ENCODE results near the gene ANKRD33B.
"Not testable (repeated sequence)": the region's sequence is repeated elsewhere in the genome, so short reads cannot be mapped to it uniquely, and the experiment has no call there.

The ANKRD33B gene

DNA sequence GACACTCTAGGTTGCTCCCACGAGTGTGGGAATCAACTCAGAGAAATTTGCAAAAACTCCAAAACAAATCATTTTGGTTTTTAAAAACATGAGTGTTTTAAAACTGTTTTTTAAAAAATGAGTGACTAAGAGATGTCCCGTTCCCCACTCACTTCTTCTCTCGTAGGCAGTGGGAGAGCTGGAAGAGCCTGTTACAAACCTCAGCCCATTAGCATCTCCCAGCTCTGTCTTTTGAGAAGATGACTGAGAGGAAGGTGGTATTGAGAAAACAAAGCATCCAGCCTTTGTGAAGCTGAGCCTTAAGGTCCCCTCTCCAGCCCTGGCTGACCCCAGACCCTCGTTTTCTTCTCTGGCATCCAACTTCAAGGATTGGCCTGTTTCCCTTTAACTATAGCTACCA lies 4.7 kb upstream of the ANKRD33B start:
- no peak for DNase-seq

DNA sequence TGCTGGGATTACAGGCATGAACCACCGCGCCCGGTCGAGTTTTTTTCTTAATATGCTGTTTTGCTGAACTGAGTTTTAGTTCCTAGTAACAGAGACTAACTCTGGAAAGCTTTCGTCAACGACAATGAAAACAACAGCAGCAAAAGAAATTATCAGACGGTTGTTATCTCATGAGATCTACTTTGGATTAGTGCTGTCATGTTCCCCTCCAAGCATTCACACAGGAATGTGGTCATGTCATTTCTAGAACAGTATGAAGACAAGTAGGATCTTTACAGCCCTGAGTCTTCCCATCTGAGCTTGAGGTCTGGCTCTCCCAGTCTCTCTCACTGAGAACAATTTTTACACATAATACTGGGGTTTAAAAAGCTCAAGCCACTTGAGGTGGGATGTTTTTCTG lies 4.0 kb upstream of the ANKRD33B start:
- DNase-seq: no peak

DNA sequence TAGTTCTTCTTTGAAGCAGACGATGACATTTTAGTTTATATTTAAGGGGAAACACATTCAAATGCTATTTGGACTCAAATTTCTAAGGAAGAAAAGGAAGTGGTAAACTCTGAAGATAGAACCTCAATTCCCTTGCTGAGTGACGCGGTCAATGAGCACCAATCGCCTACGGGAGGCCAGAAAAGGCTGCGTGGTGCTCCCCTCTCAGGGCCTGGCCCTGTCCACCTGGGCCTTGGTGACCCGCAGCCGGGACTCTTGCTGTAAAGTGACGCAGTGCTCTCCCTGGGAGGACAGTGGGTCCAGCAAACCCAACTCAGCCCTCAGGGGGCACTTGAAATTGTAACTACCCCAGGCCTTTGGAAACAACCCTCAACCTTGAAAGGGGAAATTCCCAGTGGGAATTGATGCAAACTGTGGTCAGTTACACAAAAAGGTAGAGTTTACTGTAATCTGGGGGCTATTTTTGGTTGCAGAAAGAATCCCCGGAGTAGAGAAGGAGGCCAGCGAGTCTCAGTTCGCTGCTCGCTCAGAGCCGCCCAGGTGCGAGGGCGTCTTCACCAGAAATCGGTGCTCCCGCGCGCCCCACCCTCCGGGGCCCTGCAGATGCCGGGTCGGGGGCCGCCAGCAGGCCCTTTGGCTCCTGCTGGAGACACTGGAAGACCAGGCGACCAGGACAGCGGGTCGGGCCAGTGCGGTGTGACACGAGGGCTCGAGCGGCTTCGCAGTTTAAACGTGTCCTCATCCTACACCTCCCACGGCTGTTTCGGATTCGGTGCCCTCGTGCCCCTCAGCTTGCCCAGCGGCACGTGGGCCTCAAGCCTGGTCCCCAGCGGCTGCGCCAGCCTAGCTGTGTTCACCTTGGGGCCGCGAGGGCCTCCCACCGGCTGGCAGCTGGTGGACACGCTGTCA lies 1.4 kb upstream of the ANKRD33B start:
- DNase-seq: no peak

DNA sequence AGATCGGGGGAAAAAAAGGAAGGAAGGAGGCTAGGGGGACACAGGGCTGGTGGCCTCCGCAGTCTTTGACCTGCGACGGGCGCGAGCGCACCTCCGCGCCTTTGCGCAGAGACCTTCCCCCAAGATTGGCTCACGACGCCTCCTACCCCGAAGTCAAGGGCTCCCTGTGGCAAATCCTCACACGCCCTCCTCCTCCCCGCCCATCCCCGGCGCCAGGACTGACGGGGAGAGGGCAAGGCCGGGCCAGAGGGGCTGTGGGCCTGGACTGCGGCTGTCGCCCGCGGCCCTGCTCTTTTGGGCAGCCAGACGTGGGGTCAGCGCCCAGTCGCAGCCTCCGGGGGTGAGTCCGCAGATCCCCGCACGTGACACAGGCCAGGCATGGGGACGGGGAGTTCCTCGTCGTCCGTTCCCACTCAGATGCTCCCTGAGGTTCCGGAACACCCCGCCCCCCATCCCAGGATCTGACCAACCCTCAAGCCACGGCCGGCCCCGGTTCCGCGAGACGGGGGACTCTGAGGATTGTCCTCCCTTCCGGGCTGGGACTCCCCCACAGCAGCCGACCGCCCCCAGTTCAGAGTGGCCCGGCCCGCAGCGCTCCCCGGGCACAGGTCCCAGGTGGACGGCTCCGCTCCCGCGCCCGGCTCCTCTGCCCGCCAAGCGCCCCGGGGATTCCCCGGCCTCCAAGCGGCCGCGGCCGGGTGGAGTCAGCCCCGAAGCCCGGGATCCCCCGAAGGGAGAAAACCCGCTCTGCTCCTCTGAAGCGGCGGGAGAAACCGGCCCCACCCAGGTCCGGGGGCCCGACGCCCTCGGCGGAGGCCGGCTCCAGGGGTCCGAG lies 543 bp upstream of the ANKRD33B start:
- no peak for DNase-seq

DNA sequence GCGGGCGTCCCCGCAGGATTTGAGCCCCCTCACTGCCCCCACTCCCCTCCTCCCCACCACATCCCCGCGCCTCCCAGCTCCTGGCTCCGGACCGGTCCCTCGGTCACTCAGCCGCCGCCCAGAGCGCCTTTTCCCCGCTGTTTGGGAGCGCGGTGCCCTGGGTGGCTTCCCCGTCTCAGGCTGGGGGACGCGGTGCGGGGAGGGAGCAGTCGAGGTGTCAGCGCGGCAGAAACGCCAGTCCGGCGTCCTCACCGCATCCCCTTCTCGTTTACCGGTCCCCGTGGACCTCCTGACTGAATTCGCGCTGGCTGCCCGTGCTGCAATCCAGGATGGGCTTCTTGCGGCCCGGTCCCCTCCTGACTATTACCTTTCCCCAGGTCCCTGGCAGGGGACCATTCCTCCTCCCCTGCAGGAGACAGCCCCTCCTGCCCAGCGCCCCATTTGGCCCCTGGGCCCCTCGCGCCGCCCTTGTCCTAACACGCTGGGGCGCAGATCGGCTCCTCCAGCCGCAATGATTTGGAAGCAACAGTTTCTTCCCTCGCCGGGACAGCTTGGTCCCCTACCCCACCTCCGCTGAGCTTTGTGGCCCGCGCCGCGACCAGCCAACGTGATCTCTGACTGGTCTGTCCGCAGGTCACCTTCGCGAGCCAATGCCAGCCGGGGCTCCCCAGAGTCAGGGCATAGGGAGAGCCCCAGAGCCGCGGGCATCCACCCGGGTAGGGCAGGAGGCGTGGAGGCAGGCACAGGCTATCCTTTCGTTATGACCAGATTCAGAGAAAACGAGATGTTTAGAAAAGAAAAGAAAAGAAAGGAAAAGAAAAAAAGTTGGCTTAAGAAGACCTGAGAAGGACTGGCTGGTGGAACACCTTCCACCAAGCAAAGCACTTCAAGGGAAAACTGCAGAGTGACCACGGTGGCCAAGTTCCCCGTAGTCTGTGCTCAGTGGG lies 1.2 kb downstream of the ANKRD33B start:
- DNase-seq: no peak

DNA sequence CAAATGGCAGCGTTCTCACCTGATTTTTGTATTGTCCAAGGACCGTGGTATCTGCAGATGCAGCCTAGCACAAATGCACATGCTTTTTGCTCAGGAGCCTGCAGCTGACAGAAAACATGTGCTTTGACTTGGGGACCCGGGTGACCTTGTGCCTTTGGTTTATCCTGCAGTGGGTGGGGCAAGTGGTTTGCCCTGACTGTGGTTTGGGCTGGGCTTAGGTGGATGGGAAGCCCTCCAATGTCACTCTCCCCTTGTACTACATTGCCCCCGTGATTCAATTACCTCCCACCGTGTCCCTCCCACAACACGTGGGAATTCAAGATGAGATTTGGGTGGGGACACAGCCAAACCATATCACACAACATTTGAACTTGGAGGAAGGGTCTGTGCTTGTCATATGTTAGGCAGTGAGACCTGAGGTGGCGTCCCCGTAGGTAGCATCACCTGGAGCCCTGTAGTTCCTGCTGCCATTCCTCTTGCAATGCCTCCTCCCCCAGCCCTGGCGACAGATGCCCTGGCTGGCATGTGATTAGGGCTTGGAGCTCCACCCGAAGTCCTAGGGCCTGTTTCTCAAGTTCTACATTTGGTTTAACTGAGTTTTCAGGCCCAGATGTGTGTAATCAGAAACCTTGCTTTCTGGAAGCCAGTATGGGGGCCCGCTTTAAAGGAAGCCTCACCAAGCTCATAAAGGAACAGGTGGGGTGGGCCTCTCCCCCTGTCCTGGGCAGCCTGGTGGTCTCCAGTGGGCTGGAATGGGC lies 2.1 kb downstream of the ANKRD33B start:
- no peak for DNase-seq

DNA sequence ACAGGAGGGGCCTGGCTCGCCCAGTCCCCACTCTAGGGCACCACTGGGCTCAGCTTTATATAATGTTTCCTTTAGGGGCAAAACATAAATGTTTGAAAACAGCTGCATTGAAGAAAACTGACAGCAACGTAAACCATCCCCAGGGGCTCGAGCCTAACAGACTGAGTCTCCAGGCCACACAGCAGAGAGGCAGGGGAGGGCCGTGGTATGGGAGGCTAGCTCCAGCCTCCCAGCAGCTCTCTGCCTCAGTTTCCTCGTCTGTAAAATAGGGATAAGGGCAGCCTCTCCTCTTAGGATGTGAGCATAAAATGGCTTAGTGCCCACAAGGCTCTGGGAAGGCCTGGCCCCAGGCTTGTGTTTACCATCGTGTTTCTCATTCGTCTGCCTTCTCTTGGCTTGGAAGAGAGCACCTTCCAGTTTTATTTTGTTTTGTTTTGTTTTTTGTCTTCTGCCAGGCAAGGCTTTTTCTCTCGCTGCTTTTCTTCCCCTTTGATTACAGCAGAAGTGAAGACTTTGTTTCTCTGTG lies 2.7 kb downstream of the ANKRD33B start:
- no peak for DNase-seq

DNA sequence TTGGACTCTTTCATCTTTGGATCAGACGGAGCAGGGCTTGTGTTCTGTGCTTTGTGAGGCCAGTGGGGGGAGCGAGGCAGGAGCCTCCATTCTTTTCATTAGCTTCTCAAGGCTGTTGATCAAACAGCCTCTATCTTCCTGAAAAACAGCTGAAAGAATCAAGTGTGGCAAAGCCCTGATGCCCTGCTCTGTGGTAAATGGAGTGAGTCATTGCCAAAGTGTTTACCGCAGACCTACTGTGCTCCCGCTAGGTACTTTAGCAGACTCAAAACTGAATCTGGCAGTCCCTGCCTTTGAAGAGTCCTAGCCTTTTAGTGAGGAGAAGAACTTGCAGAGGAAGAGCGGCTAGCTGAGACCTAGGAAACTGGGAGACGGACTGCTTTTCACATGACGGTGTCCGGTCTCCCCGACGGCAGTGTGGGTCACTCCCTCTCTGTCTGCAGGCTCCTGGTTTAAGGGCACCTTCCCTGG lies 3.3 kb downstream of the ANKRD33B start:
- DNase-seq: no peak

DNA sequence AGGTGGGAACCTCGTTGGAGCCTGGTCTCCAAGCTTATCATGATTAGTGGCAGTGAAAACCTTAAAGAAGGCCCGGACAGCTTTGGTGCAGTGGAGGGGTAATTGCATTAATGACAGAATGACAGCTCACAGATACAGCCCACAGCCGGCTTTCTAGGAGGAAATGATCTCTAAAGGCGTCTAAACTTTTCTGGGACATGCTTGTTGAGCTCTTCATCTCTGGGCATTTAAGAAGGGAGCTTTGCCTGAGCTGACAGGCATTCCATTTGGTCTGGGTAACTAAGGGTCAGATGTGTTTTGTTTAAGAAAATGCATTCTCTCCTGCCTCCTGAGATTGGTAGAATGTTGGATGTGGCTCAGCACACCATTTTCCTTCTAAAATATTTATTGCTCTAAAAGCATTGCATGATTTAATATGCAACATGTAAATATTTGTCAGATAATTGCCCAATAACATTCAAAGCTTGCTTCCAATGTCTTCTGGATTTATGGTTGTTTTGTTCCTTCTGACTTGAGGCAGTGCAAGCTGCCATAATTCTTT lies 4.0 kb downstream of the ANKRD33B start:
- no peak for DNase-seq

DNA sequence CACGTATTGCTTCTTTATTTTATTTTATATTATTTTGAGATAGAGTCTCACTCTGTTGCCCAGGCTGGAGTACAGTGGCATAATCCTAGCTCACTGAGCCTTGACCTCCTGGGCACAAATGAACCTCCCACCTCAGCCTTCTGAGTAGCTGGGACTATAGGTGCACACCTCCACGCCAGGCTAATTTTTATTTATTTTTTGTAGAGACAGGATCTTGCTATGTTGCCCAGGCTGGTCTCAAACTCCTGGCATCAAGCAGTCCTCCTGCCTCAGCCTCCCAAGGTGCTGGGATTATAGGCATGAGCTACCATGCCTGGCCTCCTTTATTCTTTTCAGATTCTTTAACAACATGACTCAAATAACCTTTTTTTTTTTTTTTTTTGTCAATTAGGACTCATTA lies 6.7 kb downstream of the ANKRD33B start:
- not testable (repeated sequence) for DNase-seq

DNA sequence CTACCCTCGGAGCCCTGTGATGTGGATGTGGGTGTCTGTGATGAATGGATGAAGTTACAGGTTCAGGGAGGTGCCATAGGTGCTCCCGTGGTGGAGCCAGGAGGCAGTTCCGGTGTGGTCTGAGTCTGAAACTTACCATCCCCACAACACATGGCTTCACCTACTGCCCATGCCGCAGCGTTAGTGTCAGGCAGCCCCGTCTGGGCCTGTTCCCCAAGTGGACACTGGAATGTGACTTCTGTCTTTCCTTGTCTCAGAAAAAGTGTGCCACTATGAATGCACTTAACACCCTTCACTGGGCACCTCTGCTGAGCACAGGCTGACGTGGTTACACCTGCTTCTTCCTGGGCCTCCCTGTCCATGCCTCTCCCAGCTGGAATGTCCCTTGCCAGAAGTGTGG lies 8.6 kb downstream of the ANKRD33B start:
- DNase-seq: no peak

DNA sequence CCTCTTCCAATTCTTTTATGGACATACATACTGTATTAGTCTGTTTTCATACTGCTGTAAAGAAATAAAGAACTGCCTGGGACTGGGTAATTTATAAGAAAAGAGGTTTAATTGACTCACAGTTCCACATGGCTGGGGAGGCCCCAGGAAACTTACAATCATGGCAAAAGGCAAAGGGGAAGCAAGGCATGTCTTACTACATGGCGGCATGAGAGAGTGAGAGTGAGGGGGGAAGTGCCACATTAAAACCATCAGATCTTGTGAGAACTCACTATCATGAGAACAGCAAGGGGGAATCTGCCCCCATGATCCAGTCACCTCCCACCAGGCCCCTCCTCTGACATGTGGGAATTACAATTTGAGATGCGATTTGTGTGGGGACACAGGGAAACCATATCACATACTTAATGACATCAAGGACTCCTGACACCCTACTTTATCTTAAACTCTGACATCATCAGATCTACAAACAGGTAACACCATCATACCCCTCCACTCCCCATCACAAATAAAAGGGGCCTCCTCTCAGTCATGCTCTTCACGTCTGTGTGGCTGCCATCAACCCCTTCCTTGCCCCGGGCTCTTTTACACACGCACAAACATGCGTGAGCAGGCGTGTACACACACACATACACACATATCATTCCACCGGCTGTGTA lies 9.7 kb downstream of the ANKRD33B start:
- no peak for DNase-seq

DNA sequence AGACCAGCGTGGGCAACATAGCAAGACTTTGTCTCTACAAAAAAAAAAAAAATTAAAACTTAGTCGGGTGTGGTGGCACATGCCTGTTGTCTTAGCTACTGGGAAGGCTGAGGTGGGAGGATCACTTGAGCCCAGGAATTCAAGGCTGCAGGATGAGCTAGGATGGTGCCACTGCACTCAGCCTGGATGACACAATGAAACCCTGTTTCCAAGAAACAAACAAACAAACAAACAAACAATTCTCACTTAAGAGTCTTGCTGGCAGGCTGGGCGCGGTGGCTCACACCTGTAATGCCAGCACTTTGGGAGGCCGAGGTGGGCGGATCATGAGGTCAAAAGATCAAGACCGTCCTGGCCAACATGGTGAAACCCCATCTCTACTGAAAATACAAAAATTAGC lies 11.0 kb downstream of the ANKRD33B start:
- DNase-seq: not testable (repeated sequence)

DNA sequence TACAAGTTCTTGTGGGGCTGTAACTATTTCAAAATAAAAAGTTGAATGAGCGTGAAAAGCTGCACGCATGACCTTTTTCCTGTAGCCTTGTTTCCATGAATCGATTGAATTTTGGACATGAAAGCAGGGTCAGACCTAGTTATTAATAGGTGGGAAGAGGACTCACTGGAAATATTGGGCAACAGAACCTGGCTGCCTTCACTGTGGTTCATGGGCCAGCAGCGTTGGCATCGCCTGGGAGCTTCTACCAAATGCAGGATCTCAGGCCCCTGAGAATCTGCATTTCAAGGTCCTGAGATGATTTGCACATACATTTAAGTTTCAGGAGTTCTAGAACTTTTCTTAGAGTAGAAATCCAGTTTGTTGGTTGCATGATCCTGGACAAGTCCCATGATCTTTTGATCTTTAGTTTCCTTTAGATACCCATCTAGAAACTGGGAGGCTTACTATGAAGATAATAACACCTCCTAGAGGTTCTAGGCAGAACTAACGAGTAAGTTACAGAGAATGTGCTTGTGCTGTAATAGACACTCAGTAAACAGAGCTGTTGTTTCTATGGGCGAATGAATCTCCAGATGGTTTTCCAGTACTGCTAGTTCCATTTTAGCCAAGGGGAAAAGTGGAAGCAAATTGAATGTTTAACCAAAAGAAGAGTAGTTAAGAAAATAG lies 12.4 kb downstream of the ANKRD33B start:
- DNase-seq: no peak

DNA sequence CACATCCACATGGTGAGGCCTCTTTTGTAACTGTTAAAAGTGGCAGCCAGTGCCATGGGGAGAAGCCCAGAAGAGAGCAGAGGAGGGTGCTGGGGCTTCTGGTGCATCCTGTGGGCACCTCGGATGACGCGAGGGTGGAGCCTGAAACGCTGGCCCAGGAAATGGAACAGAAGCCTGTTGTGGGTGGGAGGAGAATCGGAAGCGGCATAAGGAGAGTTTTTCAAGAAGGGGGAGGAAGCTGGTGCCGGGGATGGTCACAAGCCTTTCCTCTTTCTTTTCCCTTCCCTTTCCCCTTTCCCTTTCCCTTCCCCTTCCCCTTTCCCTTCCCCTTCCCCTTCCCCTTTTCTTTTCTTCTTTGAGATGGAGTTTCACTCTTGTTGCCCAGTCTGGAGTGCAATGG lies 12.9 kb downstream of the ANKRD33B start:
- DNase-seq: no peak

DNA sequence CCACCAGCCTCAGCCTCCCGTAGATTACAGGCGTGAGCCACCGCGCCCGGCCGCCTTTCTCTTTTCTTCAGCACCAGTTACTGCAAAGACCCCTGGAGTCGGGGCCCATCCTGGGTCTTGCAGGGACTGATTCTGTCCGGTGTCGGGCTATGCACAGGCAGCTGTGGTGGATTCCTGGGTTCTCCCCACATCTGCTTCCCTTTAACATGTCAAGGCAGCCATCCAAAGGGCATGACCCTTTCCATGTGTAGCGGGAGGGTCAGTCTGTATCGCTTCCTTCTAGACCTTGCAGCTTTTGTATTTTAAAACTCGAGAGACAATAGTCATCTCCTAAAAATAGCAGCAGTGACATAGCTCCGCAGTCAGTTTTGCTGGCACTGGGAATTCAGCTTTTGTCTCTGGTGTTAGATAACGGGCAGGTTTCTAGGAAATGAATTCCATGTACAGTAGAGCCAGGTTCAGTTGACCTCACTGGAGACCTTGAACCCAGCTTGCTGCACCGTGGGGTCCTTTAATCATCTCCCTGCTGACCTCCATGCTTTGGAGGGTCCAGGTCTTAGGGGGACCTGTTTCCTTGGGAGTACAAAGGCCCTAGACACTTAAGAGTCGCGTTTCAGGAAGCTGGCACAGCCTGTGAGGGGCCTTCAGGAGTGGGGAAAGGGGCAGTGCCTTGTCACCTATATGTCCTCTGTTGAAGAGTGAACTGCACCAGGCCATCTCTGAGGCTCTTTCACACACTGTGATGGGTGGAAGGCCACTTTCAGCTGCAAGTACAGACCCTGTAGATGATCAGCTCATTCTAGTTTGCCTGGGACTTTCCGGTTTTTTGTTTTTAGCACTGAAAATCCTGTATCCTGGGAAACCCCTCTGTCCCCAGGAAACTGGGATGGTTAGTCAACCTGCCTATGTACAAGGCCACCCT lies 13.8 kb downstream of the ANKRD33B start:
- no peak for DNase-seq

DNA sequence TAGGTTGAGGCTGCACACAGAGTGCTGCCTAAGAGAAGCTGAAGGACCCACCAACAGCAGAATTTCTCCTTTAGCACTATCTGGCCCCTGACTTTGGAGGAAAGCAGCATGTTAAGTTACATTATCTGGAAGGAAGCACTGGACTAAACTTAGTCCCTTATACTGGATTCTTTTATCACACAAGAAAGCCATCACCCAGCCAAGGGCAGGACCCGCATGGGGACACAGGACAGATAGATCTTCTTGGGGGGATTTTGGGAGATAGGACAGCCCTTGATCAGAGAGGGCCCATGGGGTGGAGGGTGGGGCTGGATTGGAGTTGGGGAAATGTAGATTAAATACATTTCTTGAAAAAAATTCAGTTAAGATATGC lies 14.4 kb downstream of the ANKRD33B start:
- no peak for DNase-seq

DNA sequence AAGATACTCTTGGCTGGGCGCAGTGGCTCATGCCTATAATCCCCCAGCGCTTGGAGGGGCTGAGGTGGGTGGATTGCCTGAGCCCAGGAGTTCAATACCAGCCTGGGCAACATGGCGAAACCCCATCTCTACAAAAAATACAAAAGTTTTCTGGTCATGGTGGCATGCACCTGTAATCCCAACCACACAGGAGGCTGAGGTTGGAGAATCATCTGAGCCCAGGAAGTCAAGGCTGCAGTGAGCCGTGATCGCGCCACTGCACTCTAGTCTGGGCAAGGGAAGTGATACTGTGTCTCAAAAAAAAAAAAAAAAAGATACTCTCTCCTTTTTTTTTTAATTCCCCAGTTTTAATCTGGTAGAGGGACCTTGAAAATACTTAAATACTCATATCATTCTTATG lies 15.0 kb downstream of the ANKRD33B start:
- no peak for DNase-seq

Data from NCI-H748 treated with DMSO at 0.1 percent for 48 hours (cell line).